Muscle layer of colon (tissue), 2 donors: ENCODE data around the gene HSD3B2.

Source experiments
- H3K27ac ChIP-seq: one replicate; pipeline ENCODE4 v1.7.0; 2013; ENCODE audit warnings: low read depth, mild to moderate bottlenecking, low read length, moderate library complexity
- H3K27me3 ChIP-seq, 2 donors: one replicate each; pipeline ENCODE4 v1.7.0; 2013; ENCODE audit warnings: low read length in 2 of 2, mild to moderate bottlenecking in 2 of 2; ENCODE audit not compliant: insufficient read depth in 2 of 2, control insufficient read depth in 1 of 2
- H3K36me3 ChIP-seq: one replicate; pipeline ENCODE4 v1.7.0; 2013; ENCODE audit warnings: mild to moderate bottlenecking, low read length; ENCODE audit not compliant: insufficient read depth
- H3K4me1 ChIP-seq: one replicate; pipeline ENCODE4 v1.7.0; 2013; ENCODE audit warnings: mild to moderate bottlenecking, low read length; ENCODE audit not compliant: insufficient read depth
- H3K4me3 ChIP-seq, 2 donors: one replicate each; pipeline ENCODE4 v1.7.0; 2013; ENCODE audit warnings: low read length in 2 of 2, low read depth in 1 of 2, mild to moderate bottlenecking in 1 of 2, moderate library complexity in 1 of 2
- H3K9ac ChIP-seq: one replicate; pipeline ENCODE4 v1.7.0; 2013; ENCODE audit warnings: low read length
- H3K9me3 ChIP-seq: one replicate; pipeline ENCODE4 v1.7.0; 2013; ENCODE audit warnings: mild to moderate bottlenecking, low read length
- donor health status: abdominal sarcoma.
- donor health status: Adenocarcinoma of cecum.

Gene HSD3B2

GRCh38 chr1:119397986-119398385, 17.0 kb upstream of the HSD3B2 start:
- H3K9me3 ChIP-seq, result no peaks in the 10 kb centered on the region
- H3K27me3 ChIP-seq, result no peaks in the 10 kb centered on the region
- no peak overlapping the region for H3K4me3 ChIP-seq
- H3K36me3 ChIP-seq, result no peaks in the 10 kb centered on the region
- H3K9ac ChIP-seq, result no peak overlapping the region
- H3K27ac ChIP-seq, result no peak overlapping the region
- no peaks in the 10 kb centered on the region for H3K4me1 ChIP-seq

- H3K36me3 ChIP-seq, result no peaks in the 10 kb centered on the region
- no peaks in the 10 kb centered on the region for H3K9me3 ChIP-seq
- H3K27ac ChIP-seq, result no peak overlapping the region
- no peak overlapping the region for H3K9ac ChIP-seq
- no peak overlapping the region for H3K4me3 ChIP-seq
- no peaks in the 10 kb centered on the region for H3K4me1 ChIP-seq
- H3K27me3 ChIP-seq, result no peaks in the 10 kb centered on the region
Measured at GRCh38 chr1:119404736-119405135, 10.2 kb upstream of the HSD3B2 start.

- H3K27me3 ChIP-seq, result no peaks in the 10 kb centered on the region
Measured at GRCh38 chr1:119409731-119410130, 5.2 kb upstream of the HSD3B2 start.

GRCh38 chr1:119410961-119411360, 4.0 kb upstream of the HSD3B2 start:
- Histone ChIP-seq H3K4me1 (no peaks in the 10 kb centered on the region), H3K9me3 (no peaks in the 10 kb centered on the region), H3K36me3 (no peaks in the 10 kb centered on the region), H3K27ac (no peak overlapping the region), H3K27me3 (no peaks in the 10 kb centered on the region), H3K9ac (no peak overlapping the region), H3K4me3 (no peak overlapping the region)

More at GRCh38 chr1:119409731-119410130, 5.2 kb upstream of the HSD3B2 start:
- no peak overlapping the region for H3K27ac ChIP-seq
- H3K36me3 ChIP-seq, result no peaks in the 10 kb centered on the region
- H3K9ac ChIP-seq, result no peak overlapping the region
- no peaks in the 10 kb centered on the region for H3K9me3 ChIP-seq
- no peaks in the 10 kb centered on the region for H3K4me1 ChIP-seq
- H3K4me3 ChIP-seq, result no peak overlapping the region

- Histone ChIP-seq H3K27me3 (no peaks in the 10 kb centered on the region), H3K9ac (no peak overlapping the region), H3K4me1 (no peaks in the 10 kb centered on the region), H3K36me3 (no peaks in the 10 kb centered on the region), H3K4me3 (no peak overlapping the region), H3K27ac (no peak overlapping the region), H3K9me3 (no peaks in the 10 kb centered on the region)
Measured at GRCh38 chr1:119416006-119416640, 1.2 kb downstream of the HSD3B2 start.

- H3K9ac ChIP-seq, result no peak overlapping the region
- no peaks in the 10 kb centered on the region for H3K4me1 ChIP-seq
- no peaks in the 10 kb centered on the region for H3K36me3 ChIP-seq
- H3K27me3 ChIP-seq, result no peaks in the 10 kb centered on the region
- no peak overlapping the region for H3K27ac ChIP-seq
- no peaks in the 10 kb centered on the region for H3K9me3 ChIP-seq
- H3K4me3 ChIP-seq, result no peak overlapping the region
Measured at GRCh38 chr1:119419109-119419508, 4.2 kb downstream of the HSD3B2 start.

GRCh38 chr1:119420638-119421037, 5.7 kb downstream of the HSD3B2 start:
- Histone ChIP-seq H3K36me3 (no peaks in the 10 kb centered on the region), H3K4me3 (no peak overlapping the region), H3K27ac (no peak overlapping the region), H3K4me1 (no peaks in the 10 kb centered on the region), H3K9ac (no peak overlapping the region), H3K9me3 (no peaks in the 10 kb centered on the region), H3K27me3 (no peaks in the 10 kb centered on the region)

GRCh38 chr1:119422631-119423030, 7.7 kb downstream of the HSD3B2 start:
- Histone ChIP-seq H3K9me3 (no peaks in the 10 kb centered on the region), H3K9ac (no peak overlapping the region), H3K4me3 (no peak overlapping the region), H3K4me1 (no peaks in the 10 kb centered on the region), H3K36me3 (no peaks in the 10 kb centered on the region), H3K27ac (no peak overlapping the region), H3K27me3 (no peaks in the 10 kb centered on the region)

- Histone ChIP-seq H3K36me3 (no peaks in the 10 kb centered on the region), H3K4me1 (no peaks in the 10 kb centered on the region), H3K9me3 (no peaks in the 10 kb centered on the region), H3K27me3 (no peaks in the 10 kb centered on the region), H3K9ac (no peak overlapping the region), H3K4me3 (no peak overlapping the region), H3K27ac (no peak overlapping the region)
Measured at GRCh38 chr1:119428991-119429390, 14.0 kb downstream of the HSD3B2 start.

- H3K9ac ChIP-seq, result no peak overlapping the region
- no peaks in the 10 kb centered on the region for H3K36me3 ChIP-seq
- H3K4me3 ChIP-seq, result no peak overlapping the region
- no peaks in the 10 kb centered on the region for H3K4me1 ChIP-seq
- no peaks in the 10 kb centered on the region for H3K9me3 ChIP-seq
- H3K27me3 ChIP-seq, result no peaks in the 10 kb centered on the region
- no peak overlapping the region for H3K27ac ChIP-seq
Measured at GRCh38 chr1:119429687-119430086, 14.7 kb downstream of the HSD3B2 start.

GRCh38 chr1:119430486-119430885, 15.5 kb downstream of the HSD3B2 start:
- Histone ChIP-seq H3K27ac (no peak overlapping the region), H3K9ac (no peak overlapping the region)

GRCh38 chr1:119431836-119432235, 16.9 kb downstream of the HSD3B2 start:
- Histone ChIP-seq H3K36me3 (no peaks in the 10 kb centered on the region), H3K27me3 (no peaks in the 10 kb centered on the region), H3K4me1 (no peaks in the 10 kb centered on the region), H3K9me3 (no peaks in the 10 kb centered on the region), H3K27ac (no peak overlapping the region), H3K9ac (no peak overlapping the region), H3K4me3 (no peak overlapping the region)

More at GRCh38 chr1:119430486-119430885, 15.5 kb downstream of the HSD3B2 start:
- Histone ChIP-seq H3K4me1 (no peaks in the 10 kb centered on the region), H3K27me3 (no peaks in the 10 kb centered on the region), H3K4me3 (no peak overlapping the region), H3K36me3 (no peaks in the 10 kb centered on the region), H3K9me3 (no peaks in the 10 kb centered on the region)
